Islet precursor cell (in vitro differentiated cells): ENCODE measurements around the gene EHD3.
A peak's percentile ranks its signal among the peaks of the same experiment; 100 is the strongest.

Experiments used
- DNase-seq: peaks from one replicate; pipeline ENCODE4 v3.0.0-alpha.2; 2018

EHD3 gene

GRCh38 chr2:31237348-31238017, 3.5 kb downstream of the EHD3 start:
- DNase-seq = no peak

DNA sequence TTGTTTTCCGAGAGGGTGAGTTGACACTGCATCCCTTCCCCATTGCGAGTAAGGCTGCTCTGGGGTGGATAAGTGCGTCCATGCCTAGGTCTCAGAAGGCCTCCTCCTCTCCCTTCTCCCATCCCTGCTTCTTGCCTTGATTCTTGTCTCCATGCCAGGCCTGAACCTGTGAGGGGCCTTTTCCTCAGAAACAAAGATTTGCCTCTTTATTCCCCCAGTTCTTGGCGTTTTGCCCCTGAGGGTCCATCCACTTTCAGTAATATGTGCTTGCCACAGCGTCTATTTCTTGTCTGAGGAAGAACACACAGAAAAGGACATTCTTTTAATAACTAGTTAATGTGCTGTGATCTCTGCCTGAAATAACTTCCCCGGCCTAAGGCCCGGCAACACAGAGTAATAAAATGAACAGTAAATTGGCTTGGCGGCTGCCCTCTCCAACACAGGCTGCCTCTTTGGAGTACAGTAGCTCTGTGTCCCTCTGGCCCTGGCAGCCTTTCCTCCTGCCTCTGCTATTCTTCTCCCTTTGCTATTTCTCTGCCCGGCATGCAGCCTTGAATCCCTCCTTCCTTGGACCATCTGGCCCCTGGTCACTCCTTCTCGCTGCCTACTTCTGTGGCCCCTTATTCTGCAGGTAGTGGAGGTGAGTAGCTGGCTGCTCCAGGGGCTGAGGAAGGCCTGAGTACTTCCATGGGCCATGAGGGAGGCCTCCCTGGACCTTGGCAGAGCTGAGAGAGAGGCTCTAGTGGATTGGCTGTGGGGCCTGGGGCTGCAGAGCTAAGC, 4.4 kb downstream of the EHD3 start:
- peak; percentile 49 for DNase-seq

DNA sequence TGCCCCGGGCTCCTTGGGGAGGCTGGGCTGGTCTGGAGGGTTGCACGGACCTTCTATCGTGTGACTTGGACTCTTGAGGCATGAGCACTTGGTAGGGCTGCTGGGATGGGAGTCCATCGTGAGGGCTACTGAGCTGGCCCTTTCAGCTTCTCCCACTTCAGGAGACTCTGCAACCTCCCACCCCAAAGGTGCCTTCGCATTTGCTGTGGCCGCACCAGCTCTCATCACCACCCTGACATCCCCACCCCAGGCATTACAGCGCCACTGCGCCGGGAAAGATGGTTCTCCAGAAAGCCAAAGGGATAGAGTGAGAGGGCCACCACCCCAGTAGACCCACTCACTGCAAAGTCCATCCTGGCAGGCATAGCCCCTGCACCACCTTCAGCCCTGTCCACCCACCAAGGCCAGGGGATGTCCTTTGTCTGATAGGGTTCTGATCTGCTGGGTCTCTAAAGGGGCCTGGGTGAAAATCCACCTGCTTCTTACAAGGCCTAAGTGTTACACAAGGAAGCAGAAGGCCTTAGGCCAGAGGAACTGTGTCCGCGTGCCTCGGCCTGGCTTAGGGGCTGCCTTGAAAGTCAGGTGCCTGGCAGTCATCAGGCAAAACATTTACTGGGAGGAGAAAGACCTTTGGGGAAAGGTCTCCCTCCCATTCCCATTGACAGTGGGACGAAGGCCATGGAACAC, 5.1 kb downstream of the EHD3 start:
- peak; percentile 50 for DNase-seq

GRCh38 chr2:31239593-31240177, 5.7 kb downstream of the EHD3 start:
- peak; percentile 81 for DNase-seq

DNA sequence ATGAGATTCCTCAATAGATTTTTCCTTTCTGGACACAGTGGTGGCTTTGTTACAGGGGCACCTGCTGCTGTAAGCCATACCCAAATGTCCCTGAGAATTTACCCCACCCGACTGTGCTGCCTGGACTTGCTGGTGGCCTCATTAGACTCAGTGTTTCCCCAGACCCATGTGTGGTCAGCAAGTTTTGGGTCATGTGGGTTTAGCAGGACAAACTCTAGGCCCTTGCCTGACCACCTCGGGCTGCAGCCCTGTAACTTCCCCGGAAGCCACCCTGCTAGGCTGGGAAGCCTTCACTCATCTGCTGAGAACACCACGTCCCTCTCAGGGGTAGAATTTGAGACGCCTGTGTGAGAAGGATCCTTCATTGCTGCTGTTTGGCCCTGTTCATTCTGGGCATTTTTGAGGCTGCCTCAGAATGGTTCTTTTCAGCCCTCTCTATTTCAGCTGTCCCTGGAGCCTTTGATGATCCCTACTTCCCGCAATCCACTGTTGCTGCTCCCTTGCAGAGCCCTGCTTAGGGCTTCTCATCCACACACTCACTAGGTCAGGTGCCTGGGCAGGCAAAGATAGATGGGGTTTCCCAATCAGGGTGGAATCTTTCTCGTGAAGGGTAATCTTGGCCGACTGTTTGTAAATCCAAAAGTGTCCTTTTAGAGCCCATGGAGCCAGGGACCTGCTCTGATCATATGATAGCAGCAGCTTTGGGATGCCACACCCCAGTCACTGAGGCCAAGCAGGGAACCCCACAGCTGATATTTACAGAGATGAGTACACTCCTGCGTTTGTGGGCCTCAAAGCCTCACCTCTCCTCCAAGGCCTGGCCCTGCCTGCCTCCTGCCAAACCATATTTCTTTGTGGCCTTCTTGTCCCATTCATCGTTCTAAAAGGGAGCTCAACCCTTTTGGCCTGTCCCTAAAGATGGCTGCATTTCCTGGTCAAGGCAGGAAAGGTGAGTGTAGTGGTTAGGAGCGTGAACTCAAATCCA, 6.7 kb downstream of the EHD3 start:
- peak; percentile 9 for DNase-seq

- peak; percentile 35 for DNase-seq
Measured at GRCh38 chr2:31241625-31242270, 7.8 kb downstream of the EHD3 start.

GRCh38 chr2:31243053-31243452, 9.1 kb downstream of the EHD3 start:
- DNase-seq = no peak

DNA sequence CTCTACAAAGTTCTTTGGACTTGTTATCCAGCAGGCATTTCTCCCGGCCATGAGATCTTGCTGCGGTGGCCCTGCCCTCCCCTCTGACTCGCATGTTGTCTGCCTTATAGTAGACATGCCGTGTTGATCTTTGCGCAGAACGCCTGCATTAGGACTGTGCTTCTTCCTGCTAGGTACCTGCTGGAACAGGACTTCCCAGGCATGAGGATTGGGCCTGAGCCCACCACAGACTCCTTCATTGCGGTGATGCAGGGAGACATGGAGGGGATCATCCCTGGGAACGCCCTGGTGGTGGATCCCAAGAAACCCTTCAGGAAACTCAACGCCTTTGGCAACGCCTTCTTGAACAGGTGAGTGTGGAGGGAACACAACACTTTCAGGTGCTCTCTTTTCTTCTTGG, 10.1 kb downstream of the EHD3 start:
- no peak for DNase-seq

DNA sequence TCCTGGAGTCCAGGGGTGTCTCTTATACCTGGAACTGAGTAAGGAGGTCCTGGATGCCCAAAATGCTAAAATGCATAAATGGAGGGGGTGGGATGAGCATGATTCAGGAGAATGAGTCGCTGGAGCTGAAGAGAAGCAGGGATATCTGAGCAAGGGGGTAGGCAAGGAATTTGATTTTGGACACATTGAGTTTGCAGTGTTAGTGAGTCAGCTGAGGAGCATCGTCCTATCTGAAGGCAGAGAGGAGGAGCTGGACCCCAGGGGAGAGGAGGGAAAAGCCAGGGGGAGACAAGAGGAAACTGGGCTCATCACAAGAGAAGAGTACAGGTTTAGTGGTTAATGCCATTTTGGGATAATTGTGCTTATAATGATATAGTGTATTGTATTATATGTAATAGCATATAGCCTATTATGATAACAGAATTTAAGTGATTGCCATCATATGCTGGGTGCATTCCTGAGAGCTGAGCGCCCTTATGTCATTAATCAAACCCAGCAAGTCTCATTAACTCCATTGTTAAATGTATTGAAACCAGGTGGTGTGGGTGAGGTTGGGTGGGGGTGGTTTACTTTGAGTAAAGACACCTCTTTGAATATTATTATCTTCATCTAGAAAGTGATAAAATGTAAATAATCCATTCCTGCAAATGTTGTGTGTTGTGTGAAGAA, 12.4 kb downstream of the EHD3 start:
- peak; percentile 24 for DNase-seq

DNA sequence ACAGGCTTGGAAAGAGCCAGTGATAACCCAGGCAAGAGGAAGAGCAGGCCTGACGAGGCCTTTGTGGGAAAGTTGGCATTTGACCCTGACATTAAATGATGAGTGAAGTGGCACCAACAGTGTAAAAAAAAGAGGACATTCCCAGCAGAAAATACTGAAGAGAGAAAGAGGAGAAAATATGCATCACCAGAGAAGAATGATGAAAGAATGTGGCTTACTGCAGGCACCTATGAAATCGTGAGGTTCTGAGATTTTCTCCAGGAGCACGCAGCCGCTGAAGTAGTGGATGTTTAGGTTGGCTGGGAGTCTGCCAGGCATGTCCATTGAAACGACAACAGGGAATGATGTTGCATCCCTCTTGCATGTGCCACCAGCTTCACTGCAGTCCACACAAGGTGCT, 13.8 kb downstream of the EHD3 start:
- peak; percentile 41 for DNase-seq

- DNase-seq = peak; percentile 32
Measured at GRCh38 chr2:31248139-31248538, 14.2 kb downstream of the EHD3 start.

DNA sequence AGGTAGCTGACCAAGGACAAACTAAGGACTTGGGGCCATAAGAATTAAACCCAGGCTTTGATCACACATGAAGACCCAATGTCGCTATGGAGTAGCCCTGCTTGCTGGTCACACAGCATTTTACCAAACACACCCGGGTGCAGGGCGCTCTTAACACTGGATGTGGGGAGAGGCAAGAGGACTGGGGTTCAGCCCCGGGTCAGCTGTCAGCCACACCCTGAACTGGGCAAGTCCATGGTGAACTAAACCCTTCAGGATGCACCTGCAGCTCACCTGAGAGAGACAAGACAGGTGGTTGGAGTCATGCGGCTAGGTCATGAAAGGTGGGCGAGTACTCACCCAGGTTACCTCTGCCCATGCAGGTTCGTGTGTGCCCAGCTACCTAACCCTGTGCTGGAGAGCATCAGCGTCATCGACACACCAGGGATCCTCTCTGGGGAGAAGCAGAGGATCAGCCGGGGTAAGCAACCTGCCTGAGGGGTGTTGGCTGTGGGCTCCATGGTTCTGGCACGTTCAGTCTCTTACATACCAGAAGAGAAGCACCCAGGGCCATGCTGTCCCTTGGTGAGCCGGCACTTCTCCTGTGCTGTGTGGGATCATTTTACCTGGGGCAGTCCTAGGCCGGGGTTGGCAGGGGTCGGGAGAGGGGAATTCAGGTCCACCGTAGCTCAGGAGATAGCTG, 15.2 kb downstream of the EHD3 start:
- DNase-seq = peak; percentile 36

- no peak for DNase-seq
Measured at GRCh38 chr2:31251018-31251417, 17.1 kb downstream of the EHD3 start.

- DNase-seq = peak; percentile 49
Measured at GRCh38 chr2:31251851-31252250, 17.9 kb downstream of the EHD3 start.

DNA sequence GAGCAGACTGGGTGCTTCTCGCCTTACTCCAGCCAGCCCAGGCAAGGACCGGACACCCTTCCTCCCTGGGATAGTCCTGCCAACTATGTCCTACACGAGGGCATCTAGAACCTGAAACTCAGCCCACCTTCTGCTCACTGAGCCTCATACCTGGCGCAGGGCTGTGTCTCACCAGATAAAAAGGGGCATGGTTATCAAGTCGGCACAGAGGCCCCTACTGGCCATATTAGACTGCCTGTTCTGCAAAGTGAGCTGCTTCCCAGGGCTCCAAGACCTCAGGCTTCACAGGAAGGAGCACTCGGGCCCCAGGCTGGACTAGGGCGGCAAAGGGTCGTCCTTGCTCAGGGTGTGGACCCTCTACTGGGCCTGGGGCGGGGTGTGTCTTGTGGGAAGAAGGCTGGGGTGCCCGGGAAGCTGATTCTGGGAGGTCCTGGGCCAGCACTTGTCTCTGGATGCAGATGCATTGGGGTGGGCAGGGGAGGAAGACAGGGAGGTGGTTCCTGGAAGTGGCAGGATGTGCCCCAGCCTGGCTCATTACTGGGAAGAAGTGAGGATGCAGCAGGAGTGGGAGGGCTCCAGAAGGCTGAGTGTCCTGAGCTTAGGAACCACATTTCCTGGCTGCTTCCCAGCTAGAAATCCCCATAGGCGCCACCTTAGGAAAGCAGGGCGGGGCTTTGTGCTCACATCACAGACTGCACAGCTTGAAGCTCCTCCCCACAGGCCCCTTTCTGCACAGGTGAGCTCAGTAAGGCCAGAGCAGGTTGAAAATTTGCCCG, 19.6 kb downstream of the EHD3 start:
- peak; percentile 60 for DNase-seq

DNA sequence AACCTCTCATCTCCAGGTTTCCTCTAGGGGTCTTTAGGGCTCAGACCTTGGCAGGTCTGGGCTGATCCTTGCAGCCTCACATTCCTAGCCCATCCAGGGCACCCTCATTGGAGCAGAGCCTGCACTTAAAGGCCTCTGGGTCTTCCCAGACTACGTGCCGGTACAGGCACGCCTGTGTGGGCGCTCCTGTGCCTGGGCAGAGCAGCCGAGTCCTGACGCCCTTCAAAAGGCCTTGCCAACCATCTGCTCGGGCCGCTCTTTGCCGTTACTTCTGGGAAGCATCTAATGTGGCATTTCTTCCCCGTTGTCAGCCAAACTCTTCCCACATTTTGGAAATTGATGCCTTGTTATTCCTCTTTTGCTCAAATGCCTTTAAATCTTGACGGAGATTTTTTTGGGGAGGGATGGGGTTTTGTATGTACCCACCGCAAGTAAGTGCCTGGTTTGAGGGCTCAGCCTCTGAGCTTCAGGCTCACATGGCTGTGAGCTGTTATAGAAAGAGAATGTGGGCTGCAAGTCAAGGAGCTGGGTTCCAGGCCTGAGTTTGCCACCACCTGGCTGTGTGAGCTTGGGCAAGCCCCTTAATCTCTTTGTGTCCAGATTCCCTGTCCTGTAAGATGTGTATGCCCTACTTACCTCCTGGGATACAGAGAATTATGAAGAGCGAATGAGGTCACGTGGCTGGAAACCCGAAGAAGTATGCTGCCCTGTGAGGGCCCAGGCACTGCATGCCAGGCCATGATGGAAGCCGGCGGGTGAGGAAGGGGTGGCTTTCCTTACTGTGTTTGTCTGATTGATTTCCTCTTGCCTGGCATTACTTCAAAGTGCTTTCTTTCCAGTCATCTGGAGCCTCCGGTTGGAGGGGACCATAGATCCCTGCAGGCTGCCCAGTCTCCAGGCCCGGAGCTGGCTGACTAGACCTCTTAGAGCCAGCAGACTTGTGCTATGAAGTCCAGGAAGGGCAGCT, 20.6 kb downstream of the EHD3 start:
- DNase-seq = peak; percentile 43

DNA sequence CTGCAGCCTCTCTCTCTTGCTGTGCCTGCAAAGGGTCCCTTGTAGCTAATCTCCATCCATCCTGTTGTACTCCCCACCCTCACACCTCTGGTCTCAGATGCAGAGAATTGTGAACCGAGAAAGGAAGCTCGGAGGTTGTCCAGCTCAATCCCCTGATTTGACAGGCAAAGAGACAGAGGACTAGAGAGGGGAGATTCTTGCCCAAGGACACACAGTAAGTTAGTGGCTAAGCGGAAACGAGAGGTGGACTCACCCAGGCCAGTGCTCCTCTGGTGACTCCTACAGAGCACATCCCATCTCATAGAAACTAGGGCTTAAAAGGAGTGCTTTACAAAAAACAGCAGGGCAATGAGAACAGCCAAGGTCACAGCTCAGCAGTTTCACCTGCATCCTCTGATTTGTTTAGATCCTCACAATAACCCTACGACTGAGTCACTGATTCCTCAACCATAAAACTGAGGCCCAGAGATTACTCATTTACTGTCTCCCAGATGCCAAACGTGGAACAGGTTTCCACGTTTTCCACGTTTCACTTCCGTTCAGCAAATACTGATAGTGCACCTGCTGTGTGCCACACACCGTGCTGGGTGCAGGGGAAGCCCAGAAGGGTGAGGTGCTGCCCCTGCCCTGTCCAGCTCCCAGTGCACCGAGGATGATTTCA, 22.1 kb downstream of the EHD3 start:
- no peak for DNase-seq
